ENCODE data around the gene FOXM1. TPM values are rescaled to one million over a fixed set of nuclear protein-coding genes. Genes with fewer than 3 reads are reported as not detected.

FOXM1 gene
- total RNA-seq, 1 donor from 2014 or later: 38.2 TPM

- no peak for DNase-seq (ENCODE audit: low spot score)
- Histone ChIP-seq H2AFZ (replicated peaks) (no peak overlapping the region), H4K20me1 (ENCODE audit: low read depth) (peaks cover 3% of the 10 kb centered on the region), H3K4me2 (no peak overlapping the region), H3K9me3 (ENCODE audit: low read depth) (no peaks in the 10 kb centered on the region), H3K36me3 (no peaks in the 10 kb centered on the region), H3K4me3 (no peak overlapping the region), H3K9ac (no peak overlapping the region), H3K27me3 (no peaks in the 10 kb centered on the region), H3F3A (ENCODE audit: low read depth) (peaks cover 13% of the 10 kb centered on the region), H3K27ac (no peak overlapping the region), H3K79me2 (ENCODE audit: low read depth) (peaks cover 2% of the 10 kb centered on the region), H3K4me1 (peaks cover 12% of the 10 kb centered on the region)
- no peak for TF ChIP-seq CTCF (IDR thresholded peaks at IDR 0.05)
- TF ChIP-seq EZH2phosphoT487 (IDR thresholded peaks at IDR 0.05): no peak
- no peak for TF ChIP-seq EZH2 (IDR thresholded peaks at IDR 0.05)
- H3K9me3 Mint-ChIP-seq: no peaks in the 10 kb centered on the region
- H3K36me3 Mint-ChIP-seq: peaks cover 27% of the 10 kb centered on the region
- no peak overlapping the region for H3K27ac Mint-ChIP-seq
- peaks cover 17% of the 10 kb centered on the region for H3K4me1 Mint-ChIP-seq
- no peak overlapping the region for H3K4me3 Mint-ChIP-seq
- H3K27me3 Mint-ChIP-seq (ENCODE audit: insufficient read depth, low read depth): no peaks in the 10 kb centered on the region
Measured at GRCh38 chr12:2820432-2820831, 56.5 kb downstream of the FOXM1 start.

DNA sequence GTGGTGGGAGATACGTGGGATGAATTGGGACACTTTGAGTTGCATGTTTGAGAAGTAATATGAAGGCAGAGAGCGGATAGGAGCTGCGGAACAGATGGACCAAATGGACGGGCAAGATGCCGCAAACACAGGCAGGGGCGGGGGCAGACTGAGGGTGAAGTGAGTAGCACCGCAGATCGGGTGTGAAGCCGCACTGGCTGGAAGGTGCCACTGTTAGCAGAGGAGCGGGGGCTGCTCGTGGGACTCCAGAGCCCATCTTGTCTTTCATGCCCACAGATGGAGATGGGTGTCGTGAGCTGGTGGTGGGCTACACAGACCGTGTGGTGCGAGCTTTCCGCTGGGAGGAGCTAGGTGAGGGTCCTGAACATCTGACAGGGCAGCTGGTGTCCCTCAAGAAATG, 57.2 kb downstream of the FOXM1 start:
- TF ChIP-seq CTCF (IDR thresholded peaks at IDR 0.05) (no peak), EZH2phosphoT487 (IDR thresholded peaks at IDR 0.05) (no peak), EZH2 (IDR thresholded peaks at IDR 0.05) (no peak)
- Mint-ChIP-seq H3K4me1 (peaks cover 11% of the 10 kb centered on the region), H3K36me3 (peaks cover 23% of the 10 kb centered on the region), H3K27ac (no peak overlapping the region), H3K4me3 (no peak overlapping the region), H3K27me3 (ENCODE audit: insufficient read depth, low read depth) (no peaks in the 10 kb centered on the region), H3K9me3 (no peaks in the 10 kb centered on the region)
- Histone ChIP-seq H4K20me1 (ENCODE audit: low read depth) (no peaks in the 10 kb centered on the region), H3K9me3 (ENCODE audit: low read depth) (no peaks in the 10 kb centered on the region), H3K27ac (no peak overlapping the region), H3K4me2 (no peak overlapping the region), H3K27me3 (no peaks in the 10 kb centered on the region), H3K79me2 (ENCODE audit: low read depth) (peaks cover 8% of the 10 kb centered on the region), H3F3A (ENCODE audit: low read depth) (peaks cover 6% of the 10 kb centered on the region), H2AFZ (replicated peaks) (no peak overlapping the region), H3K4me1 (peaks cover 6% of the 10 kb centered on the region), H3K4me3 (no peak overlapping the region), H3K36me3 (no peaks in the 10 kb centered on the region), H3K9ac (no peak overlapping the region)
- no peak for DNase-seq (ENCODE audit: low spot score)

GRCh38 chr12:2813214-2814185, 63.5 kb downstream of the FOXM1 start:
- H3K9me3 Mint-ChIP-seq: no peaks in the 10 kb centered on the region
- Histone ChIP-seq H3K4me1 (no peaks in the 10 kb centered on the region), H3K27ac (peak overlapping the region; percentile 74), H3K9me3 (ENCODE audit: low read depth) (no peaks in the 10 kb centered on the region), H3K4me3 (peak overlapping the region; percentile 69), H3K79me2 (ENCODE audit: low read depth) (peaks cover 27% of the 10 kb centered on the region), H2AFZ (replicated peaks) (peak overlapping the region; percentile 90), H3K27me3 (no peaks in the 10 kb centered on the region), H3K4me2 (peak overlapping the region; percentile 81), H3K36me3 (no peaks in the 10 kb centered on the region), H3K9ac (peak overlapping the region; percentile 25), H4K20me1 (ENCODE audit: low read depth) (peaks cover 5% of the 10 kb centered on the region), H3F3A (ENCODE audit: low read depth) (peaks cover 13% of the 10 kb centered on the region)
- peak overlapping the region; percentile 1 for H3K27ac Mint-ChIP-seq
- H3K4me1 Mint-ChIP-seq: peaks cover 19% of the 10 kb centered on the region
- H3K27me3 Mint-ChIP-seq (ENCODE audit: insufficient read depth, low read depth): no peaks in the 10 kb centered on the region
- H3K4me3 Mint-ChIP-seq: peak overlapping the region; percentile 100
- TF ChIP-seq EZH2phosphoT487 (IDR thresholded peaks at IDR 0.05): no peak
- TF ChIP-seq CTCF (IDR thresholded peaks at IDR 0.05): peak; percentile 74
- peak; percentile 79 for DNase-seq (ENCODE audit: low spot score)
- H3K36me3 Mint-ChIP-seq: peaks cover 9% of the 10 kb centered on the region
